GM21515 (cell line): ENCODE data around the gene OR6K2.

Source experiments
- ATAC-seq: cut with Tn5 transposase; IDR thresholded peaks from one replicate; pipeline ENCODE4 v1.9.1; 2021; ENCODE audit not compliant: unreplicated experiment

Gene OR6K2

GRCh38 chr1:158686111-158687009 is 14.1 kb downstream of the OR6K2 start, which contains the start of gene SPTA1:
Gene SPTA1 (minus strand): TSS chr1:158686715. CDS start chr1:158686517, 198 bp downstream.
- ATAC-seq = no peak

- ATAC-seq = no peak
Observed at GRCh38 chr1:158685085-158685484, 15.4 kb downstream of the OR6K2 start.

GRCh38 chr1:158681606-158682005 is 18.8 kb downstream of the OR6K2 start:
- no peak for ATAC-seq

- no peak for ATAC-seq
Observed at GRCh38 chr1:158679289-158679688, 21.2 kb downstream of the OR6K2 start.

GRCh38 chr1:158675563-158676323 is 24.7 kb downstream of the OR6K2 start:
- ATAC-seq = no peak

- ATAC-seq = no peak
Observed at GRCh38 chr1:158674302-158674701, 26.1 kb downstream of the OR6K2 start.

GRCh38 chr1:158666037-158666436 is 34.4 kb downstream of the OR6K2 start:
- no peak for ATAC-seq

GRCh38 chr1:158654571-158654970 is 45.9 kb downstream of the OR6K2 start:
- no peak for ATAC-seq

GRCh38 chr1:158654086-158654485 is 46.4 kb downstream of the OR6K2 start:
- ATAC-seq = no peak

- no peak for ATAC-seq
Observed at GRCh38 chr1:158652721-158653334, 47.6 kb downstream of the OR6K2 start.
